ENCODE results near the gene SAMD8. TPM values are rescaled to one million over a fixed set of nuclear protein-coding genes. Genes with fewer than 3 reads are reported as not detected.

The SAMD8 gene
- total and polyA plus RNA-seq, 10 of the 15 experiments (the other 5 are each of a cell fraction or from before 2014, with no cell fraction given), result 2.8 to 26.0 (median 9.3) TPM

GRCh38 chr10:75195035-75195763 lies 83.7 kb downstream of the SAMD8 start (continued):
- TF ChIP-seq, protein P1, sequence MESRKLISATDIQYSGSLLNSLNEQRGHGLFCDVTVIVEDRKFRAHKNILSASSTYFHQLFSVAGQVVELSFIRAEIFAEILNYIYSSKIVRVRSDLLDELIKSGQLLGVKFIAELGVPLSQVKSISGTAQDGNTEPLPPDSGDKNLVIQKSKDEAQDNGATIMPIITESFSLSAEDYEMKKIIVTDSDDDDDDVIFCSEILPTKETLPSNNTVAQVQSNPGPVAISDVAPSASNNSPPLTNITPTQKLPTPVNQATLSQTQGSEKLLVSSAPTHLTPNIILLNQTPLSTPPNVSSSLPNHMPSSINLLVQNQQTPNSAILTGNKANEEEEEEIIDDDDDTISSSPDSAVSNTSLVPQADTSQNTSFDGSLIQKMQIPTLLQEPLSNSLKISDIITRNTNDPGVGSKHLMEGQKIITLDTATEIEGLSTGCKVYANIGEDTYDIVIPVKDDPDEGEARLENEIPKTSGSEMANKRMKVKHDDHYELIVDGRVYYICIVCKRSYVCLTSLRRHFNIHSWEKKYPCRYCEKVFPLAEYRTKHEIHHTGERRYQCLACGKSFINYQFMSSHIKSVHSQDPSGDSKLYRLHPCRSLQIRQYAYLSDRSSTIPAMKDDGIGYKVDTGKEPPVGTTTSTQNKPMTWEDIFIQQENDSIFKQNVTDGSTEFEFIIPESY (IDR thresholded peaks at IDR 0.05), result no peak

DNA sequence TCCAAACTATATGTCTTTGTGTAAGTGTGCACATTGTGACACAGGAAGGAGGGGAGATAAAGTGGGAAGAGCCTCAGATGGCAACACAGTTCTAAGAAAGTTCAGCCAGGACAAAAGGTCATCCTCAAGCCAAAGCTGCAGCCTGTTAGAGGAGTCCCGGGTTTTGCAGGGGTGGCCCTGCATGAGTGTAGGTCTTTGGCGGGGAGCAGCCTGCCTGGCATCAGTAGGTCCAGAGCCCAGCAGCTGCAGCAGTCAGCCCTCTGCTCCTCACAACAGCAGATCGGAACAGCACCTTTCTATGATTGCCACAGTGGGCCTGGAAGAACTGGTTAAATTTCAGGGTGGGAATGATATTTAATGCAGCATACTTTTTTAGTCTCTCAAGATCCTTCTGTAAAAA lies 85.6 kb downstream of the SAMD8 start:
- DNase-seq (ENCODE audit: low read depth, low spot score), result no peak
- Histone ChIP-seq H2AFZ (ENCODE audit: control insufficient read depth, low read depth, low read length) (no peak overlapping the region), H3K36me3 (ENCODE audit: control insufficient read depth in 2 of 2, insufficient read depth in 2 of 2, low read length in 1 of 2) (no peaks in the 10 kb centered on the region), H3K27ac (ENCODE audit: control insufficient read depth, insufficient read depth) (no peak overlapping the region), H3K4me1 (ENCODE audit: control insufficient read depth, insufficient read depth, low read length) (no peaks in the 10 kb centered on the region), H3K9me3 (replicated peaks; ENCODE audit: control insufficient read depth, insufficient read depth, low read length) (no peaks in the 10 kb centered on the region), H3K27me3 (replicated peaks in 1 of 2; ENCODE audit: control insufficient read depth in 2 of 2, insufficient read depth in 2 of 2, low read length in 1 of 2) (no peaks in the 10 kb centered on the region), H3K9ac (ENCODE audit: control insufficient read depth, insufficient read depth, low read length) (no peak overlapping the region), H4K20me1 (ENCODE audit: control insufficient read depth, insufficient read depth) (no peaks in the 10 kb centered on the region), H3K4me2 (ENCODE audit: control insufficient read depth, insufficient read depth) (no peak overlapping the region), H3K79me2 (ENCODE audit: control insufficient read depth, insufficient read depth, low read length) (no peaks in the 10 kb centered on the region), H3K4me3 (no peak overlapping the region)
- ChIA-PET SMC1A (ENCODE audit: uncharacterized antibody, unreplicated experiment) (interaction anchor here (1.1 to 1.7 kb wide), 3 partner anchors 9 to 76 kb away, joined by 3 to 4 read pairs (median 3); no protein-coding TSS in a partner anchor), CTCF (interaction anchor here (1.1 to 1.9 kb wide), 3 partner anchors 9 to 34 kb away, joined by 3 to 5 read pairs (median 5); no protein-coding TSS in a partner anchor), POLR2A (interaction anchor here (1.3 to 1.5 kb wide), 2 partner anchors 13 kb away, joined by 5 to 6 read pairs; partner anchors contain the start of gene VDAC2), RAD21 (ENCODE audit: unreplicated experiment) (no interaction called here)
- no peak for FAIRE-seq
- TF ChIP-seq NKRF (conservative IDR thresholded peaks at IDR 0.05) (no peak), CEBPB (IDR thresholded peaks at IDR 0.05; ENCODE audit: borderline replicate concordance in 1 of 2, low read depth in 2 of 2, low read length in 2 of 2) (no peak)
- 80% methylated on average over 3 of the region's 3 CpGs for WGBS (ENCODE audit: insufficient coverage, insufficient replicate concordance, low lambda C conversion rate, missing lambda C conversion rate)
- ATAC-seq, result no peak
- intact Hi-C loops (cut with micrococcal nuclease; ENCODE audit: unreplicated experiment) (no loop called here), in situ Hi-C loops (cut with MboI) (no loop called here)
- BruUV-seq (replicated peaks), result no TSS peak

All from GM12878 (cell line).